HG03354 (cell line): ENCODE data around the gene CHAT.

ENCODE experiments used
- ATAC-seq: cut with Tn5 transposase; IDR thresholded peaks from one replicate; pipeline ENCODE4 v1.9.1; 2021; ENCODE audit warnings: mild to moderate bottlenecking; ENCODE audit not compliant: unreplicated experiment, poor library complexity, severe bottlenecking

Gene CHAT

GRCh38 chr10:49610458-49611165, 3.2 kb upstream of the CHAT start:
- no peak for ATAC-seq

GRCh38 chr10:49611166-49611815, 2.5 kb upstream of the CHAT start:
- no peak for ATAC-seq

GRCh38 chr10:49611816-49612512, 1.9 kb upstream of the CHAT start:
- no peak for ATAC-seq

- no peak for ATAC-seq
These were observed 1.2 kb upstream of the CHAT start for GRCh38 chr10:49612513-49613164.

- no peak for ATAC-seq
These were observed 514 bp upstream of the CHAT start for GRCh38 chr10:49613165-49613881.

GRCh38 chr10:49614242-49615198, 683 bp downstream of the CHAT start:
- ATAC-seq, result no peak

GRCh38 chr10:49615213-49615612, 1.4 kb downstream of the CHAT start:
- ATAC-seq, result no peak

GRCh38 chr10:49615721-49616120, 1.9 kb downstream of the CHAT start:
- ATAC-seq, result no peak

- no peak for ATAC-seq
These were observed 2.7 kb downstream of the CHAT start for GRCh38 chr10:49616421-49617101.

- ATAC-seq, result no peak
These were observed 3.5 kb downstream of the CHAT start for GRCh38 chr10:49617121-49618020.

- no peak for ATAC-seq
These were observed 5.0 kb downstream of the CHAT start for GRCh38 chr10:49618821-49619220.

GRCh38 chr10:49619613-49620012, 5.8 kb downstream of the CHAT start:
- ATAC-seq, result no peak

- no peak for ATAC-seq
These were observed 6.5 kb downstream of the CHAT start for GRCh38 chr10:49620286-49620810.

GRCh38 chr10:49620841-49621378, 7.1 kb downstream of the CHAT start:
- ATAC-seq, result no peak

GRCh38 chr10:49621561-49621960, 7.7 kb downstream of the CHAT start:
- ATAC-seq, result no peak

GRCh38 chr10:49622426-49623425, 8.9 kb downstream of the CHAT start:
- no peak for ATAC-seq
